Smooth muscle cell (in vitro differentiated cells): ENCODE data around the gene HDGF. TPM values are rescaled to one million over a fixed set of nuclear protein-coding genes. Genes with fewer than 3 reads are reported as not detected.
A peak's percentile ranks its signal among the peaks of the same experiment; 100 is the strongest.

Source experiments
- DNase-seq: peaks from one replicate; lab custom pipeline; 2025; ENCODE audit not compliant: unreplicated experiment; lab: John Stamatoyannopoulos, UW
- H2AFZ ChIP-seq: fragments of 200-600 bp; sonication (generic); 2 replicates; pipeline ENCODE4 v1.6.0; 2016; ENCODE audit warnings: antibody characterized with exemption, low read depth, mild to moderate bottlenecking
- H3F3A ChIP-seq: fragments of 200-600 bp; sonication (generic); 2 replicates; pipeline ENCODE4 v1.6.0; 2017; ENCODE audit warnings: antibody characterized with exemption, low read depth
- H3K27ac ChIP-seq: fragments of 200-600 bp; sonication (generic); 2 replicates; pipeline ENCODE4 v1.5.1; 2016; ENCODE audit warnings: low read depth, mild to moderate bottlenecking
- H3K27me3 ChIP-seq: fragments of 200-600 bp; sonication (generic); 2 replicates; pipeline ENCODE4 v1.6.1; 2016; ENCODE audit warnings: low read depth, mild to moderate bottlenecking
- H3K36me3 ChIP-seq: fragments of 200-600 bp; sonication (generic); 2 replicates; pipeline ENCODE4 v1.5.1; 2016; ENCODE audit warnings: low read depth
- H3K4me1 ChIP-seq: fragments of 200-600 bp; sonication (generic); 2 replicates; pipeline ENCODE4 v1.5.1; 2016; ENCODE audit warnings: low read depth
- H3K4me2 ChIP-seq: fragments of 200-600 bp; sonication (generic); 2 replicates; pipeline ENCODE4 v1.6.0; 2016; ENCODE audit warnings: mild to moderate bottlenecking
- H3K4me3 ChIP-seq: fragments of 200-600 bp; sonication (generic); 2 replicates; pipeline ENCODE4 v1.5.1; 2016; ENCODE audit warnings: mild to moderate bottlenecking
- H3K79me2 ChIP-seq: fragments of 200-600 bp; sonication (generic); 2 replicates; pipeline ENCODE4 v1.6.0; 2016; ENCODE audit warnings: low read depth, mild to moderate bottlenecking
- H3K9ac ChIP-seq: fragments of 200-600 bp; sonication (generic); 2 replicates; pipeline ENCODE4 v1.6.0; 2016; ENCODE audit warnings: low read depth
- H3K9me3 ChIP-seq: fragments of 200-600 bp; sonication (generic); replicated peaks from 2 replicates; pipeline ENCODE4 v1.5.1; 2016; ENCODE audit warnings: low read depth
- H4K20me1 ChIP-seq: fragments of 200-600 bp; sonication (generic); 2 replicates; pipeline ENCODE4 v1.6.0; 2016; ENCODE audit warnings: low read depth
- WGBS: methylation state at CpG from one replicate; pipeline ENCODE4 v1.1.7; 2016; ENCODE audit warnings: low lambda C conversion rate; 5-methylcytosine and 5-hydroxymethylcytosine counted together
- polyA plus RNA-seq: library from polyadenylated mRNA; unstranded; fragments of >200 nt; fragmentation: Nextera tagmentation; extraction: Ambion mirVana; gene quantifications from 2 replicates; pipeline ENCODE4 v1.2.1, GENCODE V29; 2016
- total RNA-seq: library from RNA; depleted of rRNA; stranded (reverse); fragments of >200 nt; gene quantifications from 2 replicates; pipeline ENCODE4 v1.2.3, GENCODE V29; 2014
- TF ChIP-seq, protein P1 (sequence below): fragments of 200-600 bp; sonication (generic); IDR thresholded peaks from 2 replicates; pipeline ENCODE4 v1.5.1; 2017; ENCODE audit warnings: borderline replicate concordance, mild to moderate bottlenecking, antibody characterized with exemption; ENCODE audit not compliant: insufficient read depth, poor library complexity, severe bottlenecking

HDGF gene
- total and polyA plus RNA-seq, 2 experiments from 2014 or later: 88.4 to 109 TPM

DNA sequence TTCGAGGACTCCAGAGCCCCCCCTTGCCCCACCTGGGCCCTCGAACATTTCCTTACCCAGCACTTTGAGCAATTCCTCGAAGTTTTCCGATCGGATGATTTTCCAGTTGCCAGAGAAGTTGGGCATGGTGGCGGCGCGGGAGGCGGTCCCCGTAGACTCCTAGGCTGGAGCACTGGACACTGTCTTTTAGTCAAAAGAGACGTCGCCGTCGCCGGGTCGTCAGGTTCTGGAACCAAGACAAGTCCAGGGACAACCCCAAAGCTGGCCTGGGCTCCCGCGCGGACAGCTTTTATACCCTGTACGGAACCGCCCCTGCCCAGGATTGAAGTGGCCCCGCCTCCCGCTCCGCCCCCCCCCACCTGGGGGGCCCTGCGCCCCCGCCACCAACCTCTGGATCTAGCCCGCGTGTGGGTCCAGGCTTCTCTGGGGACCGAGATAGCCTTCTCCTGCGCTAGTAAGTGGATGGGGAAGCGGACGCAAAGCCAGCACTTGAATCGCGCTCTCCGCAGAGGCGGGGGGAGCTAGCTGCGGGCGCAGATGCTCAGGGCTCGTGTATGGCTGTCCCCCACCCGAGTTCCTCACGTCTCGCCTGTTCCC lies 46.1 kb downstream of the HDGF start, which contains the start of gene CRABP2:
CRABP2 (minus strand) TSS at position 263 of the 597 bp plus-strand sequence; CDS start at position 126, 137 bp downstream.
- Histone ChIP-seq H3K79me2 (peaks cover 12% of the 10 kb centered on the region), H3F3A (peaks cover 13% of the 10 kb centered on the region), H3K4me3 (peak within 1 kb of the TSS; percentile 54), H2AFZ (no peak within 1 kb of the TSS), H3K4me1 (peaks cover 55% of the 10 kb centered on the region), H3K36me3 (no peaks in the 10 kb centered on the region), H3K4me2 (peak within 1 kb of the TSS; percentile 91), H3K27me3 (no peaks in the 10 kb centered on the region), H4K20me1 (peaks cover 42% of the 10 kb centered on the region), H3K9me3 (no peaks in the 10 kb centered on the region), H3K9ac (peak within 1 kb of the TSS; percentile 64), H3K27ac (peak within 1 kb of the TSS; percentile 68)
- peak; percentile 84 for DNase-seq
- 2% methylated on average over 40 of the region's 42 CpGs for WGBS
- TF ChIP-seq, protein P1, sequence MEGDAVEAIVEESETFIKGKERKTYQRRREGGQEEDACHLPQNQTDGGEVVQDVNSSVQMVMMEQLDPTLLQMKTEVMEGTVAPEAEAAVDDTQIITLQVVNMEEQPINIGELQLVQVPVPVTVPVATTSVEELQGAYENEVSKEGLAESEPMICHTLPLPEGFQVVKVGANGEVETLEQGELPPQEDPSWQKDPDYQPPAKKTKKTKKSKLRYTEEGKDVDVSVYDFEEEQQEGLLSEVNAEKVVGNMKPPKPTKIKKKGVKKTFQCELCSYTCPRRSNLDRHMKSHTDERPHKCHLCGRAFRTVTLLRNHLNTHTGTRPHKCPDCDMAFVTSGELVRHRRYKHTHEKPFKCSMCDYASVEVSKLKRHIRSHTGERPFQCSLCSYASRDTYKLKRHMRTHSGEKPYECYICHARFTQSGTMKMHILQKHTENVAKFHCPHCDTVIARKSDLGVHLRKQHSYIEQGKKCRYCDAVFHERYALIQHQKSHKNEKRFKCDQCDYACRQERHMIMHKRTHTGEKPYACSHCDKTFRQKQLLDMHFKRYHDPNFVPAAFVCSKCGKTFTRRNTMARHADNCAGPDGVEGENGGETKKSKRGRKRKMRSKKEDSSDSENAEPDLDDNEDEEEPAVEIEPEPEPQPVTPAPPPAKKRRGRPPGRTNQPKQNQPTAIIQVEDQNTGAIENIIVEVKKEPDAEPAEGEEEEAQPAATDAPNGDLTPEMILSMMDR: no peak

GRCh38 chr1:156704930-156705320 lies 46.5 kb downstream of the HDGF start:
- TF ChIP-seq, protein P1: no peak
- Histone ChIP-seq H3K9ac (peak overlapping the region; percentile 64), H3K36me3 (no peaks in the 10 kb centered on the region), H3K4me1 (peaks cover 50% of the 10 kb centered on the region), H3F3A (peaks cover 11% of the 10 kb centered on the region), H3K4me3 (peak overlapping the region; percentile 54), H3K27me3 (no peaks in the 10 kb centered on the region), H3K27ac (peak overlapping the region; percentile 68), H3K4me2 (peak overlapping the region; percentile 91), H2AFZ (no peak overlapping the region), H3K9me3 (no peaks in the 10 kb centered on the region), H4K20me1 (peaks cover 43% of the 10 kb centered on the region), H3K79me2 (peaks cover 12% of the 10 kb centered on the region)
- peak; percentile 64 for DNase-seq
- WGBS: 2% methylated on average over 29 of the region's 29 CpGs

DNA sequence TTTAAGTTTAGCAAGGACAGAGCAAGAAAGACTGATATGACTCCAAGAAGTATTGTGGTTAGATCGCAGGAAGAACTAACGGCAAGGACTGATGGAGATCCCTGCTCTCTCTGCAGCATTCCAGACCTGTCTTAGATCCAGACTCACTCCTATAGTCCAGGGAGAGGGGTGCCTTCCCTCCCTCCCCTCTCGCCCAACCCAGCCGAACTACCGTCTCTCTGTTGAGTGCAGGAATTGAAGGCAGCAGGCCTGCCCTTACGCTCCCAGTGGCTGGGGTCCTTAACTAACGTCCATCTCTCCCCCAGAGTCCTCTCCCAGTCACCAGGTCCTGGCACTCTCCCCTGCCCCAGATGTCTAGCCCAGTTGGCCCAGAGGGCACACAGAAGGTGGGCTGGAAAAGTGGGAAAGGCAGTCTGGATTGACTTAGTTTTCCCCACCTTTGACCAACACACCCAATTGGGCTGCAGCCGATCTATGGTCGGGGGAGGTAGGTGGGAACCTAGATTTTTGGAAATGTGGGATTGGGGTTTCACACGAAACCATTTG lies 47.2 kb downstream of the HDGF start:
- TF ChIP-seq, protein P1: no peak
- peaks cover 43% of the 10 kb centered on the region for H3K4me1 ChIP-seq
- peaks cover 12% of the 10 kb centered on the region for H3K79me2 ChIP-seq
- peak overlapping the region; percentile 91 for H3K4me2 ChIP-seq
- peak overlapping the region; percentile 54 for H3K4me3 ChIP-seq
- peak overlapping the region; percentile 39 for H3K9ac ChIP-seq
- no peaks in the 10 kb centered on the region for H3K27me3 ChIP-seq
- no peaks in the 10 kb centered on the region for H3K36me3 ChIP-seq
- no peaks in the 10 kb centered on the region for H3K9me3 ChIP-seq
- H4K20me1 ChIP-seq: peaks cover 43% of the 10 kb centered on the region
- H2AFZ ChIP-seq: no peak overlapping the region
- peaks cover 4% of the 10 kb centered on the region for H3F3A ChIP-seq
- DNase-seq: no peak
- WGBS: 30% methylated on average over 10 of the region's 10 CpGs
- peak overlapping the region; percentile 68 for H3K27ac ChIP-seq
